Pancreas (tissue), 10 donors: Measurements from ENCODE around the gene DCBLD1. TPM values are rescaled to one million over a fixed set of nuclear protein-coding genes. Genes with fewer than 3 reads are reported as not detected.

Experiments
- ATAC-seq, 4 donors: fragments of 200-7000 bp; cut with Tn5 transposase; one replicate each; pipeline versions ENCODE4 v1.8.0 to v1.9.1; 2020; ENCODE audit warnings: mild to moderate bottlenecking in 4 of 4, moderate library complexity in 4 of 4
- DNase-seq, 6 donors: peaks; one replicate each; pipeline ENCODE4 v3.0.0-alpha.2; 2020
- FAIRE-seq: peaks from 2 replicates; lab custom pipeline; 2012; peaks lifted over from hg19 to GRCh38; lab: Jason Lieb, UNC
- H3K27ac ChIP-seq, 4 donors: fragments of 200-600 bp; sonication (generic); 1 replicate in 3 of 4; 2 replicates in 1 of 4; pipeline versions ENCODE4 v1.5.0 to v1.8.0; 2020
- H3K27me3 ChIP-seq, 4 donors: fragments of 200-600 bp; one replicate each; pipeline ENCODE4 v1.8.0; 2021
- H3K36me3 ChIP-seq, 3 donors: fragments of 200-600 bp; sonication (generic) in 1 of 3; one replicate each; pipeline versions ENCODE4 v1.5.0 to v1.8.0; 2020 to 2021
- H3K4me1 ChIP-seq, 3 donors: fragments of 200-600 bp; one replicate each; pipeline ENCODE4 v1.8.0; 2021
- H3K4me3 ChIP-seq, 4 donors: fragments of 200-600 bp; sonication (generic) in 2 of 4; one replicate each; pipeline versions ENCODE4 v1.5.0 to v1.8.0; 2020 to 2021
- H3K9me3 ChIP-seq, 4 donors: fragments of 200-600 bp; one replicate each; pipeline ENCODE4 v1.8.0; 2021
- WGBS, 2 donors: extraction: QIAGEN DNeasy Blood & Tissue Kit; methylation state at CpG; one replicate each; pipeline ENCODE4 v1.1.7; 2013; 5-methylcytosine and 5-hydroxymethylcytosine counted together
- intact Hi-C, 3 donors: fragments of 100-400 bp; cut with DNase I; formaldehyde crosslinking; loops; one replicate each; pipeline versions ENCODE4 v1.11.1 to v1.14.2; 2022
- polyA plus RNA-seq, 2 donors: library from polyadenylated mRNA; stranded (reverse); fragments of 200-250 nt; gene quantifications; one replicate each; pipeline ENCODE4 v1.2.3, GENCODE V29; 2013
- total RNA-seq, 6 donors: library from RNA; stranded (reverse); fragmentation: NEBNext Ultra II Directional in 4 of 6; extraction: Animal tissue kit (Norgen Biotek cat#: 25700) in 4 of 6; gene quantifications; one replicate each; pipeline versions ENCODE4 v1.2.1 to v1.2.4, GENCODE V29; 2021 to 2023
- TF ChIP-seq, protein P1 (sequence below), 4 donors: fragments of 200-600 bp; sonication (generic) in 3 of 4; IDR thresholded peaks; one replicate each; pipeline versions ENCODE4 v1.5.0 to v1.8.0; 2021; ENCODE audit warnings: antibody characterized with exemption in 4 of 4
- donor health status: healthy with polysubstance abuse.
- donor health status: DM: no; HTN: no; CAD: no; lungs with moderate emphysema.
- donor health status: DM: no; HTN: no; CAD: no.
- donor health status: control.
- donor health status: control.
- donor health status: Bipolar disorder and iron deficiency.
- donor health status: DM: yes; HTN: yes; CAD: no.
- donor health status: DM: no; HTN: no; CAD: no.
- donor health status: DM: no; HTN: no; CAD: no.
- donor health status: DM: yes; HTN: yes; CAD: no.

The DCBLD1 gene
- total and polyA plus RNA-seq, 8 donors = 4.8 to 12.8 (median 6.4) TPM

DNA sequence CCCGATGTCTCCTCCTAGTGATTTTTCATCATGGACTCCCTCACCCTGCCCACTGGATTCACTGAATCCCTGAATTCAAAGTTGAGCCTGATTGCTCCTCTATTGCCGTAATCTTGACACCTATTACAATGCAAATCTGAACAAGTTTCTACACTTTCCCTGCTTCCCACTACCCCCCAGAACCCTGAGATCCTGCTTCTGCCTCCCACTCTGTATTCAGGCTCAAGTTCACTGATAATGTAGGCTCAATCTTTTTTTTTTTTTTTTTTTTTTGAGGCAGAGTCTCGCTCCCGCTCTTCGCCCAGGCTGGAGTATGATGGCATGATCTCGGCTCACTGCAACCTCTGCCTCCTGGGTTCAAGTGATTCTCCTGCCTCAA is 3.6 kb upstream of the DCBLD1 start:
- FAIRE-seq (no peak), DNase-seq (no peak), ATAC-seq (no peak)
- Histone ChIP-seq H3K27ac (no peak overlapping the region), H3K4me3 (no peak overlapping the region), H3K36me3 (no peaks in the 10 kb centered on the region), H3K4me1 (peaks cover 0 to under 1% (median 0%) of the 10 kb centered on the region in 3 donors), H3K9me3 (no peaks in the 10 kb centered on the region), H3K27me3 (no peaks in the 10 kb centered on the region)
- TF ChIP-seq, protein P1, sequence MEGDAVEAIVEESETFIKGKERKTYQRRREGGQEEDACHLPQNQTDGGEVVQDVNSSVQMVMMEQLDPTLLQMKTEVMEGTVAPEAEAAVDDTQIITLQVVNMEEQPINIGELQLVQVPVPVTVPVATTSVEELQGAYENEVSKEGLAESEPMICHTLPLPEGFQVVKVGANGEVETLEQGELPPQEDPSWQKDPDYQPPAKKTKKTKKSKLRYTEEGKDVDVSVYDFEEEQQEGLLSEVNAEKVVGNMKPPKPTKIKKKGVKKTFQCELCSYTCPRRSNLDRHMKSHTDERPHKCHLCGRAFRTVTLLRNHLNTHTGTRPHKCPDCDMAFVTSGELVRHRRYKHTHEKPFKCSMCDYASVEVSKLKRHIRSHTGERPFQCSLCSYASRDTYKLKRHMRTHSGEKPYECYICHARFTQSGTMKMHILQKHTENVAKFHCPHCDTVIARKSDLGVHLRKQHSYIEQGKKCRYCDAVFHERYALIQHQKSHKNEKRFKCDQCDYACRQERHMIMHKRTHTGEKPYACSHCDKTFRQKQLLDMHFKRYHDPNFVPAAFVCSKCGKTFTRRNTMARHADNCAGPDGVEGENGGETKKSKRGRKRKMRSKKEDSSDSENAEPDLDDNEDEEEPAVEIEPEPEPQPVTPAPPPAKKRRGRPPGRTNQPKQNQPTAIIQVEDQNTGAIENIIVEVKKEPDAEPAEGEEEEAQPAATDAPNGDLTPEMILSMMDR (IDR thresholded peaks at IDR 0.05) = no peak
- WGBS, 2 donors = 90 to 92% methylated on average over 6 of the region's 6 CpGs
- intact Hi-C loops = no loop called here

DNA sequence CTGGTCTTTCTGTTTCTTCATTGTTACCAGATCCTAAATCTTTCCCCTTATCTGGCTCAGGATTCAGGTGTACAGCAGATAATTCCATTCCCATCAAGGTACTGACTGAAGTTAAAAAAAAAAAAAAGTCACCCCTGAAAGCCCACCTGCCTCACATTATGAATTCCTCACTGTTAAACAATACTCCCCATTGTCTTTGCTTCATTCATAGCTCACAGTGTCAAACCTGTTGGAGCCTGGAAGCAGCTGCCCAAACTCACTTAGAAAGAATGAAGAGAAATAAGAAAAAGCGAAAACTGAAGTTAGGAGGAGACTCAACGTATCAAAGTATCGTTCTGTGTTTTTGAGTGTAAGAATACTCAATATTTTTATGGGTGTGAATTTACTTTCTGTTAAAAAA is 1.8 kb upstream of the DCBLD1 start:
- TF ChIP-seq, protein P1 (IDR thresholded peaks at IDR 0.05) = no peak
- no peak for DNase-seq
- no peak for FAIRE-seq
- intact Hi-C loops = no loop called here
- no peak overlapping the region for H3K27ac ChIP-seq
- no peaks in the 10 kb centered on the region for H3K9me3 ChIP-seq
- H3K27me3 ChIP-seq = no peaks in the 10 kb centered on the region
- H3K36me3 ChIP-seq = no peaks in the 10 kb centered on the region
- H3K4me3 ChIP-seq = no peak overlapping the region
- H3K4me1 ChIP-seq = peaks cover 7 to 13% (median 13%) of the 10 kb centered on the region in 3 donors
- WGBS, 2 donors = 71 to 75% methylated on average over 3 of the region's 3 CpGs
- ATAC-seq = no peak

DNA sequence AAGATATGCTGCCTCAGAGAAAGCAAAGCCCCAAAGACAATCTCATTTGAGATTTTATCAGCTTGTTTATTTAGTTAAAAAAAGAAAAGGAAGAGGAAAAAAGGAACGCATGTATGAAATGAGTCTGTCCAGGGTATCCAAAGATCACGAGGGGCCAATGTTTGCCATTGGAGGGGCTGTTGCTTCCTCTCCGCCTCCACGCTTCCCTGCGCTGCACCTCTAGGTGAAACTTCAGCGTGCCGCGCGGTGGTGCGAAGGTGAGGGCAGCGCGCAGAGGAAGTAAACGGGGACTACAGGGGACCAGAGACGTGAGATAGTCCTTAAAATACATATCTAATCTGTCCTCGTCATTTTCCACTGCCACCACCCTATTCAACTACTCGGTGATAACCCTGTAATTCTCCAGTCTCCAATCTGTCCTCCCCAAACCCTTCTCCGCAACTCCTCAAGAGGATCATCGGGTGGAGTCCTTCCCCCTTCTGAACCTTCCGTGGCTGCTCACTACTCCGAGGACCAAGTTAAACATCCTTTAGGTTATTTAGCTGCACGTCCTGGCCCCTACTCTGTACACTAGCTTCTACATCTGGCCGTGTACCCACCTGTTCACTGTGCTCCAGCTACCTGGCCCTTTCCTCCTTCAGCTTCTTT is 1.1 kb upstream of the DCBLD1 start:
- Histone ChIP-seq H3K27ac (peak overlapping the region in 1 of 4 donors; percentile 71), H3K27me3 (no peaks in the 10 kb centered on the region), H3K4me1 (peaks cover 7 to 20% (median 16%) of the 10 kb centered on the region in 3 donors), H3K9me3 (no peaks in the 10 kb centered on the region), H3K36me3 (no peaks in the 10 kb centered on the region), H3K4me3 (no peak overlapping the region)
- FAIRE-seq (no peak), DNase-seq (no peak), ATAC-seq (peak in 1 of 4 donors; percentile 2)
- TF ChIP-seq, protein P1 (IDR thresholded peaks at IDR 0.05) = no peak
- intact Hi-C loops = no loop called here
- WGBS, 2 donors = 52 to 57% methylated on average over 22 of the region's 22 CpGs

DNA sequence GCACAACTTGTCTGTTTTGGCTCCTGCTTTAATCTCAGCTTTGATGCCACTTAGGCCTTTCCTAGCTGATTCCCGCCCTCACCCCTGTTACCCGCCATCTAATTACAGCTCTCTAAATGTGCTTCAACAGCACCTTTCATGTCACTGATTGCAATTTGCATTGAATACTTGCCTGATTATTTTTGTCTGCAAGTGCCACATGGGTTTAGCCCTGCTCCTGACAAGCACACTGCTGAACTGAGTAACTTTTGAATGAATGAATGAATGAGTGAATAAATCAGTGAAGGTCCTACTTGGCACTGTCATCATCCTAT is 591 bp upstream of the DCBLD1 start:
- FAIRE-seq (no peak), DNase-seq (no peak), ATAC-seq (peak in 2 of 4 donors; percentile 1)
- H3K36me3 ChIP-seq = no peaks in the 10 kb centered on the region
- peak overlapping the region; percentile 71 to 89 (median 80) for H3K27ac ChIP-seq
- peak overlapping the region; percentile 39 to 75 (median 59) for H3K4me3 ChIP-seq
- no peaks in the 10 kb centered on the region for H3K9me3 ChIP-seq
- peaks cover 7 to 22% (median 16%) of the 10 kb centered on the region in 3 donors for H3K4me1 ChIP-seq
- TF ChIP-seq, protein P1 (IDR thresholded peaks at IDR 0.05) = no peak
- intact Hi-C loops = no loop called here
- no peaks in the 10 kb centered on the region for H3K27me3 ChIP-seq
- WGBS, 2 donors = 62 to 72% methylated on average over 2 of the region's 2 CpGs

DNA sequence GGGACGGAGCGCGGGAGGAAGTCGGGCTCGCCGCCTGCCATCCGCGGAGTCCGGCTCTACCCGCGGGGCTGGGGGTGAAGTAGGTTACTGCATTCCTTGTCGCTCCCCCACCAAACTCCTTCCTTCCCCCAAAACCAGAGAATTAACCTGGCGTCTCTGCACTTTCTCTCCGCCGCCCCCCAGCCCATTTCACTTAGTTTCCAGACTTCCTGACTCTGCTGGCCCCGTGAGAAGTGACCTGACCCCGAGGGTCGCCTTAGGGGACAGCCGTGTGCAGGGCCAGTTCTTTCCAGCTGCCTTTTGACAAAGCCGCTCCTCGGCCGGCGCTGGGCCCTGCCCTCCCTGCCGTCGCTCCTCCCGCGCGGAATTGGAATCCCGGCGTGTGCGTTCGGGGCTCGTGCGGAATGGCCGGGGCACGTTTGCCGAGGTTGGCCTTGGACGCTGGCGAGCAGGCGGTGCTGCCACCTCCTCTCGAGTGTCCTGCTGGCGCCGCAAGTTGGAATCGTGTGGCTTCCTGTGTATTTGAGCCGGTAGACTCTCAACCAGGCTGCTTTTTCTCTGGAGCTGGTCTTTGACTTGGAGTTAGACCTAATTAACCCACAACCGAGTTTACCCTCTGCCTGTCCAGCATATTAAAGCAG is 650 bp downstream of the DCBLD1 start:
- intact Hi-C loops = no loop called here
- DNase-seq = peak; percentile 58 to 91 (median 75)
- peaks cover 7 to 22% (median 16%) of the 10 kb centered on the region in 3 donors for H3K4me1 ChIP-seq
- ATAC-seq = peak; percentile 67 to 73 (median 70)
- H3K27ac ChIP-seq = peak overlapping the region; percentile 71 to 89 (median 80)
- no peaks in the 10 kb centered on the region for H3K36me3 ChIP-seq
- H3K9me3 ChIP-seq = no peaks in the 10 kb centered on the region
- TF ChIP-seq, protein P1 (IDR thresholded peaks at IDR 0.05) = no peak
- no peaks in the 10 kb centered on the region for H3K27me3 ChIP-seq
- H3K4me3 ChIP-seq = peak overlapping the region; percentile 39 to 75 (median 59)
- 0 to 1% methylated on average over 43 to 46 of the region's 46 CpGs for WGBS, 2 donors
- no peak for FAIRE-seq
